ENCODE data around the gene ARNT2.

GRCh38 chr15:80578871-80579270 lies 174.7 kb downstream of the ARNT2 start:
- TF ChIP-seq ESRRA (CRISPR knock-in tag; IDR thresholded peaks at IDR 0.05; ENCODE audit: borderline replicate concordance), result no peak
- TF ChIP-seq, protein P1, sequence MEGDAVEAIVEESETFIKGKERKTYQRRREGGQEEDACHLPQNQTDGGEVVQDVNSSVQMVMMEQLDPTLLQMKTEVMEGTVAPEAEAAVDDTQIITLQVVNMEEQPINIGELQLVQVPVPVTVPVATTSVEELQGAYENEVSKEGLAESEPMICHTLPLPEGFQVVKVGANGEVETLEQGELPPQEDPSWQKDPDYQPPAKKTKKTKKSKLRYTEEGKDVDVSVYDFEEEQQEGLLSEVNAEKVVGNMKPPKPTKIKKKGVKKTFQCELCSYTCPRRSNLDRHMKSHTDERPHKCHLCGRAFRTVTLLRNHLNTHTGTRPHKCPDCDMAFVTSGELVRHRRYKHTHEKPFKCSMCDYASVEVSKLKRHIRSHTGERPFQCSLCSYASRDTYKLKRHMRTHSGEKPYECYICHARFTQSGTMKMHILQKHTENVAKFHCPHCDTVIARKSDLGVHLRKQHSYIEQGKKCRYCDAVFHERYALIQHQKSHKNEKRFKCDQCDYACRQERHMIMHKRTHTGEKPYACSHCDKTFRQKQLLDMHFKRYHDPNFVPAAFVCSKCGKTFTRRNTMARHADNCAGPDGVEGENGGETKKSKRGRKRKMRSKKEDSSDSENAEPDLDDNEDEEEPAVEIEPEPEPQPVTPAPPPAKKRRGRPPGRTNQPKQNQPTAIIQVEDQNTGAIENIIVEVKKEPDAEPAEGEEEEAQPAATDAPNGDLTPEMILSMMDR (IDR thresholded peaks at IDR 0.05), result no peak
- no peak for TF ChIP-seq NR1H2 (CRISPR knock-in tag; IDR thresholded peaks at IDR 0.05)
- TF ChIP-seq CREB1 (CRISPR knock-in tag; IDR thresholded peaks at IDR 0.05), result no peak
- TF ChIP-seq JUN (CRISPR knock-in tag; IDR thresholded peaks at IDR 0.05), result no peak
- no peak for TF ChIP-seq STAT6 (CRISPR knock-in tag; conservative IDR thresholded peaks at IDR 0.05; ENCODE audit: low read depth)
- TF ChIP-seq, protein P2, sequence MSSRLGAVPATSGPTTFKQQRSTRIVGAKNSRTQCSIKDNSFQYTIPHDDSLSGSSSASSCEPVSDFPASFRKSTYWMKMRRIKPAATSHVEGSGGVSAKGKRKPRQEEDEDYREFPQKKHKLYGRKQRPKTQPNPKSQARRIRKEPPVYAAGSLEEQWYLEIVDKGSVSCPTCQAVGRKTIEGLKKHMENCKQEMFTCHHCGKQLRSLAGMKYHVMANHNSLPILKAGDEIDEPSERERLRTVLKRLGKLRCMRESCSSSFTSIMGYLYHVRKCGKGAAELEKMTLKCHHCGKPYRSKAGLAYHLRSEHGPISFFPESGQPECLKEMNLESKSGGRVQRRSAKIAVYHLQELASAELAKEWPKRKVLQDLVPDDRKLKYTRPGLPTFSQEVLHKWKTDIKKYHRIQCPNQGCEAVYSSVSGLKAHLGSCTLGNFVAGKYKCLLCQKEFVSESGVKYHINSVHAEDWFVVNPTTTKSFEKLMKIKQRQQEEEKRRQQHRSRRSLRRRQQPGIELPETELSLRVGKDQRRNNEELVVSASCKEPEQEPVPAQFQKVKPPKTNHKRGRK (CRISPR knock-in tag; IDR thresholded peaks at IDR 0.05; ENCODE audit: borderline replicate concordance), result no peak
- no peak for TF ChIP-seq FOXP4 (CRISPR knock-in tag; IDR thresholded peaks at IDR 0.05)
- TF ChIP-seq SP1 (CRISPR knock-in tag; conservative IDR thresholded peaks at IDR 0.05), result no peak
